Tibial artery (tissue), 4 donors: ENCODE measurements around the gene GFOD1.

Experiments used
- DNase-seq, 2 donors: peaks; one replicate each; pipeline ENCODE4 v3.0.0-alpha.2; 2019
- H3K27ac ChIP-seq, 2 donors: fragments of 200-600 bp; sonication (generic) in 1 of 2; 1 replicate in 1 of 2; 2 replicates in 1 of 2; pipeline ENCODE4 v1.5.1; 2018 to 2019; ENCODE audit warnings: mild to moderate bottlenecking in 1 of 2
- H3K27me3 ChIP-seq, 2 donors: fragments of 200-600 bp; sonication (generic) in 1 of 2; one replicate each; pipeline versions ENCODE4 v1.5.1 to v1.6.0; 2016 to 2019
- H3K36me3 ChIP-seq, 3 donors: fragments of 200-600 bp; sonication (generic) in 2 of 3; one replicate each; pipeline ENCODE4 v1.5.1; 2016 to 2019; ENCODE audit warnings: mild to moderate bottlenecking in 2 of 3
- H3K4me1 ChIP-seq, 4 donors: fragments of 200-600 bp; sonication (generic) in 2 of 4; 1 replicate in 3 of 4; 2 replicates in 1 of 4; pipeline ENCODE4 v1.5.1; 2016 to 2019
- H3K4me3 ChIP-seq, 2 donors: fragments of 200-600 bp; sonication (generic) in 1 of 2; 1 replicate in 1 of 2; 2 replicates in 1 of 2; pipeline ENCODE4 v1.5.1; 2018 to 2019; ENCODE audit warnings: mild to moderate bottlenecking in 2 of 2
- H3K9me3 ChIP-seq, 3 donors: fragments of 200-600 bp; sonication (generic) in 1 of 3; one replicate each; pipeline ENCODE4 v1.5.1; 2016 to 2019
- intact Hi-C: fragments of 100-400 bp; cut with DNase I; formaldehyde crosslinking; loops from one replicate; pipeline ENCODE4 v1.15.0; 2023; ENCODE audit warnings: low total_unique reads
- TF ChIP-seq, protein P1 (sequence below), 2 experiments: fragments of 200-600 bp in 1 of 2; fragments of 450-650 bp in 1 of 2; IDR thresholded peaks; one replicate each; pipeline ENCODE4 v1.5.1; 2017 to 2019; ENCODE audit warnings: antibody characterized with exemption in 2 of 2, mild to moderate bottlenecking in 1 of 2, moderate library complexity in 1 of 2

The GFOD1 gene

DNA sequence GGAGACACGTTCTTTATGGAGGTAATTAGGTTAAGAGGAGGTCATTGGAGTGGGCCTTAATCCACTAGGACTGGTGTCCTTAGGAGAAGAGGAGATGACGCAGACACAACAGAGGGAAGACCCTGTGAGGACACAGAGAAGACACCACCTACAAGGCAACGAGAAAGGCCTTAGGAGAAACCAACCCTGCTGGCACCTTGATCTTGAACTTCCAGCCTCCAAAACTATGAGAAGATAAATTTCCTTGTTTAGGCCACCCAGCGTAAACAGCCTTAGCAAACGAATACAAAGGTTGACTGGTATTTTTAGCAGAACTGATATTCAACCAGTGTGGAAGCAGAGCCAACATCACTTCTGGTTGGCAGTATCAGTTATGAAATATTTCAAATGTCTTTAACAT is 75.2 kb downstream of the GFOD1 start:
- H3K4me1 ChIP-seq, result peaks cover 0 to 97% (median 58%) of the 10 kb centered on the region in 4 donors
- TF ChIP-seq, protein P1, sequence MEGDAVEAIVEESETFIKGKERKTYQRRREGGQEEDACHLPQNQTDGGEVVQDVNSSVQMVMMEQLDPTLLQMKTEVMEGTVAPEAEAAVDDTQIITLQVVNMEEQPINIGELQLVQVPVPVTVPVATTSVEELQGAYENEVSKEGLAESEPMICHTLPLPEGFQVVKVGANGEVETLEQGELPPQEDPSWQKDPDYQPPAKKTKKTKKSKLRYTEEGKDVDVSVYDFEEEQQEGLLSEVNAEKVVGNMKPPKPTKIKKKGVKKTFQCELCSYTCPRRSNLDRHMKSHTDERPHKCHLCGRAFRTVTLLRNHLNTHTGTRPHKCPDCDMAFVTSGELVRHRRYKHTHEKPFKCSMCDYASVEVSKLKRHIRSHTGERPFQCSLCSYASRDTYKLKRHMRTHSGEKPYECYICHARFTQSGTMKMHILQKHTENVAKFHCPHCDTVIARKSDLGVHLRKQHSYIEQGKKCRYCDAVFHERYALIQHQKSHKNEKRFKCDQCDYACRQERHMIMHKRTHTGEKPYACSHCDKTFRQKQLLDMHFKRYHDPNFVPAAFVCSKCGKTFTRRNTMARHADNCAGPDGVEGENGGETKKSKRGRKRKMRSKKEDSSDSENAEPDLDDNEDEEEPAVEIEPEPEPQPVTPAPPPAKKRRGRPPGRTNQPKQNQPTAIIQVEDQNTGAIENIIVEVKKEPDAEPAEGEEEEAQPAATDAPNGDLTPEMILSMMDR (IDR thresholded peaks at IDR 0.05), result no peak
- no peaks in the 10 kb centered on the region for H3K27me3 ChIP-seq
- H3K9me3 ChIP-seq, result no peaks in the 10 kb centered on the region
- no peak for DNase-seq
- no peak overlapping the region for H3K4me3 ChIP-seq
- H3K36me3 ChIP-seq, result no peaks in the 10 kb centered on the region
- H3K27ac ChIP-seq, result peak overlapping the region; percentile 80 to 95
- intact Hi-C loops, result loop anchor here (5.0 kb wide), 2 partner anchors 35 to 75 kb away; partner anchors contain the start of gene GFOD1

DNA sequence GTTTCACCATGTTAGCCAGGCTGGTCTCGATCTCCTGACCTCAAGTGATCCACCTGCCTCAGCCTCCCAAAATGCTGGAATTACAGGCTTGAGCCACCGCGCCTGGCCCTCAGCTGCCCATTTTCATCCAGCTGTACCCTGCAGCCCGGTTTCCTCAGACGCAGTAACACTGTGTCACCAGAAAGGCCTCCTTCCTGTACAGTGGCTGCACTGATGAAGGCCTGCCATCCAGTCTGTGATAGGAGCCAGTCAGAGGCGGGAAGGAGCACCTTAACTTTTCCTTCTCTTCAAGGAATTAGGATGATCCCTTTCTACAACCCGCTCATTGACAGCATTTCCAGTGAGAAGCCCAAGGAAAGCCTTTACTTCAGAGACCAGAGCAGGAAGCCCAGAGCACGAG is 75.9 kb downstream of the GFOD1 start:
- DNase-seq, result no peak
- Histone ChIP-seq H3K36me3 (no peaks in the 10 kb centered on the region), H3K4me3 (no peak overlapping the region), H3K4me1 (peaks cover 0 to 97% (median 58%) of the 10 kb centered on the region in 4 donors), H3K9me3 (no peaks in the 10 kb centered on the region), H3K27me3 (no peaks in the 10 kb centered on the region), H3K27ac (peak overlapping the region; percentile 80 to 95)
- intact Hi-C loops, result loop anchor here (5.0 kb wide), 2 partner anchors 36 to 76 kb away; partner anchors contain the start of gene GFOD1
- TF ChIP-seq, protein P1 (IDR thresholded peaks at IDR 0.05), result no peak

DNA sequence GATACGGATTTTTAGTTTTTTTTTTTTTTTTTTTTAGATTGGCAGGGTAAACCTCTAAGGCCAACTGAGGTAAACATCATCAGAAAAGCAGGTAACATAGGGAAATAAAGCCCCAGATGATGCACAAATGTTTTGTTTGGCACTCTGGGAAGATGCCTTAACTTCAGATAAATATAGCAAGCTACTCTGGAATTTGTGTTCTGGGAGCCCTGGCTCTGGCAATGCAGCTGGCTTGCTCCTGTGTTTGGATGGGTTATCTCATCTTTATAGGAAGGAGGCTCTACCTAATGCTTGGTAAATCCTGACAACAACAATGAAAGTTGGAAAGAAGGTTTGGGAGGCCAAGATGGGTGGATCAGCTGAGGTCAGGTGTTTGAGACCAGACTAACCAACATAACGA is 77.4 kb downstream of the GFOD1 start:
- DNase-seq, result no peak
- H3K9me3 ChIP-seq, result no peaks in the 10 kb centered on the region
- H3K4me3 ChIP-seq, result no peak overlapping the region
- TF ChIP-seq, protein P1 (IDR thresholded peaks at IDR 0.05), result no peak
- H3K36me3 ChIP-seq, result no peaks in the 10 kb centered on the region
- peaks cover 0 to 97% (median 60%) of the 10 kb centered on the region in 4 donors for H3K4me1 ChIP-seq
- intact Hi-C loops, result loop anchor here (5.0 kb wide), 2 partner anchors 37 to 77 kb away; partner anchors contain the start of gene GFOD1
- peak overlapping the region; percentile 80 to 95 for H3K27ac ChIP-seq
- H3K27me3 ChIP-seq, result no peaks in the 10 kb centered on the region

DNA sequence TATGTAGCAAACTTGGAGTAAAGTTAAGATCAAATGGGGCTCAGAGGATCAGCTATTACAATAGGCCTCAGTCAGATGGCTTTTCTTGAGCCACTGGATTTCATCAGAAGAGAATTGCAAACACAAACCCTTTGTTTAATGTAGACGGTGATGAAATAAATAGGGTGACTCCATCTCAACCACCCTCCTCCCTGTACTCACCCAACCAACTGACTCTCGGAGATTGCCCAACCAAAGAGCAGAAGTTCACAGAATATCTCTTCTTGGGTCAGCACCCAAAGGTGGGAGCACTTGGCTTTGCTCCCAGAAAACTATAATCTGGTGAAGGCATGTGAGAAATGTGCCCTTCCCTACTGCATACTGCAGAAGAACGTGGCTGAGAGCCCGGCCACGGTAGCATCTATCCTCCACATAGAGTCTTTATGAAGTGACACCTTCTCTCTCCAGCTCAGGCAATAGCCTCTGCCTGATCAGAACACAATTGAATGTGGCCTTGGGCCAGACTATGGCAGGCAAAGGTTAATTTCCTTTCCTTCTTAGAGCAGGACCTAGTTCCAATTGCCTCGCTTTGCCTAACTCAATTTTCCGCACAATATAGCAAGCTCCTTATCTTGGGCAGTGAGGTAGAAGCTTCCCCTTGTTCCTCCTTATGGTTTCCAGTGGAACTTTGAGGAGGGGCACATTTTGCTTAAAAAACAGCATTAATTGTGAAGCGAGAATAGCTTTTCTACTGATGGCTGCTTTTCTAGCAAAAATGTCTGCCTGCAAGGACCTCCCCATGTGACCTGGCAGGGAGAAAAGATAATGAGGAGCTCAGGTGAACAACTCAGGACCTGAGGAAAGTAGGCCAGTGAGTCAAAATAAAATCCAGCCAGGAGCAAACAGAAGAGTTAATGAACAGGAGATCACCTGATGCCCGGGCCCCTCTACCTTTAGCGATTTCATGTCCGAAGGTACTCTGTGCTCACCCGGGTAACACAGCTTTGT is 79.4 kb downstream of the GFOD1 start:
- DNase-seq, result no peak
- peak overlapping the region; percentile 60 to 95 for H3K27ac ChIP-seq
- TF ChIP-seq, protein P1 (IDR thresholded peaks at IDR 0.05), result no peak
- intact Hi-C loops, result no loop called here
- no peak overlapping the region for H3K4me3 ChIP-seq
- H3K9me3 ChIP-seq, result no peaks in the 10 kb centered on the region
- H3K4me1 ChIP-seq, result peaks cover 0 to 95% (median 58%) of the 10 kb centered on the region in 4 donors
- H3K36me3 ChIP-seq, result no peaks in the 10 kb centered on the region
- no peaks in the 10 kb centered on the region for H3K27me3 ChIP-seq

DNA sequence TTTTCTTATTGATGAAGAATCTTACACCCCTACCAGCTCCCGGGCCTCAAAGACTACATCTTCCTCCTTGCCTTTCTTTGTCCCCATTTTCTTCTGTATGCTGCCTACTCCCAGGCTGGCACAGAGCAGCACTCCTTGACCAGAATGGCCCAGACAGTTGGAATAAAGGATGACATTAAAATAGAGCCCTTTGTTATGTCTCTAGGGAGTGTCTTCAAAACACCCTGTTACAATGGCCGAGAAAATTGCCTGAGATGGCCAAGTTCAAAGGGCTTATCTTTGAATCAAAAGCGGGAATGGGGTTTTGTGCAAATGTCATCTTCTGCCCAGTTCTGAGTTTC is 80.1 kb downstream of the GFOD1 start:
- H3K27me3 ChIP-seq, result no peaks in the 10 kb centered on the region
- H3K4me3 ChIP-seq, result no peak overlapping the region
- peak overlapping the region; percentile 60 to 95 for H3K27ac ChIP-seq
- H3K36me3 ChIP-seq, result no peaks in the 10 kb centered on the region
- H3K9me3 ChIP-seq, result no peaks in the 10 kb centered on the region
- TF ChIP-seq, protein P1 (IDR thresholded peaks at IDR 0.05), result no peak
- H3K4me1 ChIP-seq, result peaks cover 0 to 92% (median 52%) of the 10 kb centered on the region in 4 donors
- intact Hi-C loops, result no loop called here
- no peak for DNase-seq
